Natural killer cell treated with Interleukin-12 subunit alpha and Interleukin-12 subunit beta and Interleukin-15 and Interleukin-18, amount 100 ng/mL, for 72 hours (primary cell): Measurements from ENCODE around the gene INTS3. TPM values are rescaled to one million over a fixed set of nuclear protein-coding genes. Genes with fewer than 3 reads are reported as not detected.
"Not testable (repeated sequence)": the region's sequence is repeated elsewhere in the genome, so short reads cannot be mapped to it uniquely, and the experiment has no call there.

ENCODE experiments used
- ATAC-seq, 2 donors: fragments of 150-1000 bp; cut with Tn5 transposase in 1 of 2; sonication (Bioruptor Pico), chemical (Tn5 transposase) in 1 of 2; 2 replicates each; pipeline ENCODE4 v1.10.0; 2021
- DNase-seq: peaks from one replicate; pipeline ENCODE4 v3.0.0; 2022; ENCODE audit warnings: low spot score
- H3K27ac Mint-ChIP-seq, 2 donors: 1 replicate in 1 of 2; 2 replicates in 1 of 2; pipeline ENCODE4 v1.8.0; 2022; ENCODE audit warnings: mixed read lengths in 2 of 2, mild to moderate bottlenecking in 1 of 2, moderate library complexity in 1 of 2
- H3K27me3 Mint-ChIP-seq, 2 donors: 1 replicate in 1 of 2; 2 replicates in 1 of 2; pipeline ENCODE4 v1.8.0; 2022; ENCODE audit warnings: mixed read lengths in 2 of 2
- H3K36me3 Mint-ChIP-seq: one replicate; pipeline ENCODE4 v1.8.0; 2022; ENCODE audit warnings: mixed read lengths
- H3K4me1 Mint-ChIP-seq, 2 donors: 1 replicate in 1 of 2; 2 replicates in 1 of 2; pipeline ENCODE4 v1.8.0; 2022; ENCODE audit warnings: low read depth in 2 of 2, mixed read lengths in 2 of 2, mild to moderate bottlenecking in 1 of 2
- H3K4me3 Mint-ChIP-seq: one replicate; pipeline ENCODE4 v1.8.0; 2022; ENCODE audit warnings: mixed read lengths
- H3K9me3 Mint-ChIP-seq: 2 replicates; pipeline ENCODE4 v1.8.0; 2022; ENCODE audit warnings: mixed read lengths
- total RNA-seq, 2 donors: library from RNA; stranded (reverse); gene quantifications; one replicate each; pipeline ENCODE4 v1.2.3, GENCODE V29; 2022

INTS3 gene
- total RNA-seq, 2 donors from 2014 or later = 42.1 to 62.0 TPM

DNA sequence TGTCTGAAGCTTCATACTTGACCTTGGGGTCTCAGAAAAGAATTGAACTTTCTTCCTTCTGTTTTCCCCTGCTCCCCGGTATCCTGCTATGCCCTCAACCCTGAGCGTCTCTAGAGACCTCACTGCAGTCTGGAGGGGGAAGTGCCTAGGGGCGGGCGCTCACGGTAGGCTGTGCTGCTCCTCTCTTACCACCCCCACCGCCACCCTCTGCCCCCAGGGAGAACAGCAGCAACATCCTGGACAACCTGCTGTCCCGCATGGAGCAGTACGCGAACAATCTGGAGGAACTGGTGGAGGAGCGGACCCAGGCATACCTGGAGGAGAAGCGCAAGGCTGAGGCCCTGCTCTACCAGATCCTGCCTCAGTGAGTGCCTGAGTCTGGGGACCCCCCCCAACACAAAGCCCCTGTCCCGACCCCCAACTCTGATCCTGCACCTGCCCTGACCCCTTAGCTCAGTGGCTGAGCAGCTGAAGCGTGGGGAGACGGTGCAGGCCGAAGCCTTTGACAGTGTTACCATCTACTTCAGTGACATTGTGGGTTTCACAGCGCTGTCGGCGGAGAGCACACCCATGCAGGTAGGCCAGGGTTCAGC is 39.0 kb upstream of the INTS3 start:
- no peaks in the 10 kb centered on the region for H3K9me3 Mint-ChIP-seq
- DNase-seq = no peak
- no peak for ATAC-seq
- H3K4me1 Mint-ChIP-seq = no peaks in the 10 kb centered on the region
- H3K27me3 Mint-ChIP-seq = peaks cover 5 to 11% of the 10 kb centered on the region in 2 donors
- H3K4me3 Mint-ChIP-seq = no peak overlapping the region
- H3K27ac Mint-ChIP-seq = no peak overlapping the region
- H3K36me3 Mint-ChIP-seq = no peaks in the 10 kb centered on the region

DNA sequence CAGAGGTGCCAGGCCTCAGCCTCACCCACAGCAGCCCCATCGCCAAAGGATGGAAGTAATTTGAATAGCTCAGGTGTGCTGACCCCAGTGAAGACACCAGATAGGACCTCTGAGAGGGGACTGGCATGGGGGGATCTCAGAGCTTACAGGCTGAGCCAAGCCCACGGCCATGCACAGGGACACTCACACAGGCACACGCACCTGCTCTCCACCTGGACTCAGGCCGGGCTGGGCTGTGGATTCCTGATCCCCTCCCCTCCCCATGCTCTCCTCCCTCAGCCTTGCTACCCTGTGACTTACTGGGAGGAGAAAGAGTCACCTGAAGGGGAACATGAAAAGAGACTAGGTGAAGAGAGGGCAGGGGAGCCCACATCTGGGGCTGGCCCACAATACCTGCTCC is 34.4 kb upstream of the INTS3 start:
- H3K9me3 Mint-ChIP-seq = no peaks in the 10 kb centered on the region
- no peak overlapping the region for H3K4me3 Mint-ChIP-seq
- DNase-seq (no peak), ATAC-seq (no peak)
- H3K27me3 Mint-ChIP-seq = peaks cover 0 to 2% of the 10 kb centered on the region in 2 donors
- no peak overlapping the region for H3K27ac Mint-ChIP-seq
- peaks cover 0 to 3% of the 10 kb centered on the region in 2 donors for H3K4me1 Mint-ChIP-seq
- H3K36me3 Mint-ChIP-seq = no peaks in the 10 kb centered on the region

DNA sequence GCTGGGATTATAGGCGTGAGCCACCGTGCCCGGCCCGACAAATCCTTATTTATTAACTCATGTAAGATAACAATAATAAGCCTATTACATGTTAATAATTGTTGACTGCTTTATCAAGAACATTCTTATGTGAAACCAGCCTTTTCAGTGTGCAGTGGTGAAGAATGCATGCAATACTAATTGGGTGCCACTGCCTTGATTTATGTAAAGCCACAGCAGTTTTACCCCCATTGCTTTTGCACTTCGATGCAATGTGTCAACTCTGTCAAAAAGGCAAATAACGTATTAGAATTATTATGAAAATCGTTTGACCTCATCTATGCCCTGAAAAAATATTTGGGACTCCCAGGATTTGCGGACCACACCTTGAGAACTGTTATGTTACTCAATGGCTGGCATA is 31.1 kb upstream of the INTS3 start:
- H3K4me1 Mint-ChIP-seq = peaks cover 0 to 3% of the 10 kb centered on the region in 2 donors

DNA sequence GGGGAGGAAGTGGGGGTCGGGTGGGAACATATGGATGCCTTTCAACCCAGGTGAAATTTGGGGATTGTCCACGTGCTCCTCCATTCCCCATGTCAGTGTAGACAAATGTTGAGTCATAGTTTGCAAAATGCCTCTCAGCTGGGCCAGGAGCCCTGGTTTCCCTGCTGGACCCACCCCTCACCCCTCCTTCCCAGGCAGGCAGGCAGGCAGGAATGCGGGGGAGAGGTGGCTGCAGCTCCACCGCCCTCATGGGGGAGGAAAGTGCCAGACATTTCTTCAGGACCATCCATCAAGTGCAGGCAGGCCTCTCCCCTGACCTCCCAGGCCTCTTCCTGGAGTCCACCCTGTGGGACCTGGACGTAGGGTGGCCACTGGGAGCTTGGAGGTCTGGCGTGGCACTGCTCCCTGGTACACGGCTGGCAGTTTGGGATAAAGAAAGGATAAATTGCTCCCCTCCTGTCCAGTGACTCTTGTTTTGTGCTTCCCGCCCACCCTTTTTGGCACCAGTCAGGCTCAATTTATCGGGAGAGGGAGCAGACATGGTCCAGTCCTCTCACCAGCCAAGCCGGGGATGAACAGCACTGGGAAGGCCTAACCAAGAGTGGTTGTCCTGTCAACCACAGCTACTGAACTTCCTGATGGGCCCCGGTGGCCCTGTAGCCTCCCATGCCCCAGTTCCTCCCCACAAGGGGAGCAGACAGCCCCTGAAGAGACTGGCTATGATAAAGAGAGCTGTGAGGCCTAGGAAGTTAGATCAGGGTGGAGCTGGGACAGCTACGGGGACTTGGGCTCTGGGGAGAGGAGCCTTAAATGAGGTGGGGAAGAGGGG is 30.4 kb upstream of the INTS3 start:
- peak overlapping the region in 1 of 2 donors; percentile 64 for H3K27ac Mint-ChIP-seq
- no peaks in the 10 kb centered on the region for H3K27me3 Mint-ChIP-seq
- no peak for DNase-seq
- no peaks in the 10 kb centered on the region for H3K9me3 Mint-ChIP-seq
- H3K4me1 Mint-ChIP-seq = peaks cover 0 to 3% of the 10 kb centered on the region in 2 donors
- no peak for ATAC-seq
- no peaks in the 10 kb centered on the region for H3K36me3 Mint-ChIP-seq
- peak overlapping the region; percentile 25 for H3K4me3 Mint-ChIP-seq

More for the DNA sequence above, 31.1 kb upstream of the INTS3 start:
- H3K36me3 Mint-ChIP-seq = no peaks in the 10 kb centered on the region
- no peaks in the 10 kb centered on the region for H3K9me3 Mint-ChIP-seq
- ATAC-seq (no peak), DNase-seq (no peak)
- no peak overlapping the region for H3K27ac Mint-ChIP-seq
- H3K27me3 Mint-ChIP-seq = no peaks in the 10 kb centered on the region
- H3K4me3 Mint-ChIP-seq = no peak overlapping the region

DNA sequence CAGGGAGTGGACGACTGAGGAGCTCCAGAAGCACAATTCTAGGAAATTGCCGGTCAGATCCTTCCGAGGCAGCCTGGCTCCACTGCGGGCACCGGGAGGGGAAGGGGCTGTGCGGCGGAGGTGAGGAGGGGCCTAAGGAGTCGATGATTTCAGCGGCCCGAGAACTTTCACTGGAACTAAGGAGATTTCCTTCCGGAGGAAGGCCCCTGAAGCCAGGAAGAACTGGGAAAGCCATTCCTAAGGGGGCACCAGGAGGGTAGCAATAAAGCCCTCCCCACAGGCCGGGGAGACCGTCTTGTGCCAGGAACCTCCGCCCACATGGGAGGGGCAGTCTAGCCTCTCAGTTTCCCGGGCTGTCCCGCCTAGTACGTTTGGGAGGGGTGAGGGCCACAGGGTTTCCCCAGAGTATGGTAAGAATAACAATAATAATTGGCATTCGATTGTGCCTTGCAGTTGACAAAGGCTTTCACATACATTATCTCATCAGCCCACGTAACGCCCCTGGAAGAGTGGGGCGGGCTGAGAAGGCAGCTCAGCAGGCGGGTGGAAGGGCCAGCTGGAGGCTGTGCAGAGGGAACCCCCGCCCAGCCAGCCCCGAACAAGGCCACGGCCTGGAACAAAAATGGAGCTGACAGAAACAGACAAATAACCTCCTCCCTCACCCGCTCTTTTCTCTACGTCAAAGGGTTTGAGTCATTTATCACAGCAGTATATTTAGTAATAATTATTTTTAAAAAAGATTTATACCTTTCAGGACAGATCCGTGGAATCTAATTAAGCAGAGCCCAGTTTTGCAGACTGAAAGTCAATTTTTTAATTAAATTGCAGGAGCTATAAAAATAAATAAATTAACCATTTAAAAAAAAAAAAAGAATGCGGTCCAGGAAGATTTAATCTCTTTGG is 29.6 kb upstream of the INTS3 start:
- Mint-ChIP-seq H3K36me3 (no peaks in the 10 kb centered on the region), H3K4me1 (peaks cover 0 to 3% of the 10 kb centered on the region in 2 donors), H3K27me3 (no peaks in the 10 kb centered on the region), H3K4me3 (peak overlapping the region; percentile 25), H3K27ac (peak overlapping the region in 1 of 2 donors; percentile 64), H3K9me3 (no peaks in the 10 kb centered on the region)
- ATAC-seq (peak in 1 of 2 donors; percentile 66), DNase-seq (no peak)

DNA sequence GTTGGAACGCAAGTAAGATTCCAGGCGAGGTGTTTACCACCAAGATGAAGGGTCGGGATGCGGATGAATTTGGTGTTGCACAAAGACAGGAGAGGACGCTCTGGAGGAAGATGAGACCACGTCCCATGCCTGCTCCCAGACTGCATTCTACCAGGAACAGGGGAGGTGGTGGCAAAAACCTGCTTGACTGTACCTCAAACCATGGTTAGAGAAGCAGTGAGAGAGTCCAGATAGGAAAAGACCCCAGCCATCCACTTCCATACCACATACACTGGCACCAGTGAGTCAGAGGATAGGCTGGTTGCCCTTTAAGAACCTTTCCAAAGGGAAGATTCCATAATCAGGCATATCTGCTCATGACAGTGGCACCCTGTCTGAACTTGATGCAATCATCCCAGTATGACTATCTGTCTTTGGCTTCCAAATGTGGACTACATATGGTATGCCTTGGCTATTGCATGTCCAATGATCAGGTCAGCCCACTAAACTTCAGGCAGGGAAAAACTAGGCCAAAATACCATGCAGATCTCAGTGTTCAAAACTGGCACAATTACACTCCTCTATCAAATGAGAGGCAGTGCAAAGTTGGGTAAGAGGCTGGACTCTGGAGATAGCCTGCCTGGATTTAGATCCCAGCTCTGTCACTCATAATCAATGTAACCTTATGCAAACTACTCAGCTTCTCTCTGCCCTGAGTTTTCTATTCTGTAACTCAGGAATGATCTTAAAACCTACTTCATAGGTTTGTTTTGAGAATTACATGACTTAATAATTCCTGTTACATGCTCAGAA is 28.7 kb upstream of the INTS3 start:
- Mint-ChIP-seq H3K36me3 (no peaks in the 10 kb centered on the region), H3K9me3 (no peaks in the 10 kb centered on the region), H3K27ac (no peak overlapping the region), H3K4me3 (no peak overlapping the region), H3K27me3 (no peaks in the 10 kb centered on the region), H3K4me1 (peaks cover 0 to 3% of the 10 kb centered on the region in 2 donors)
- DNase-seq = no peak
- ATAC-seq = no peak

DNA sequence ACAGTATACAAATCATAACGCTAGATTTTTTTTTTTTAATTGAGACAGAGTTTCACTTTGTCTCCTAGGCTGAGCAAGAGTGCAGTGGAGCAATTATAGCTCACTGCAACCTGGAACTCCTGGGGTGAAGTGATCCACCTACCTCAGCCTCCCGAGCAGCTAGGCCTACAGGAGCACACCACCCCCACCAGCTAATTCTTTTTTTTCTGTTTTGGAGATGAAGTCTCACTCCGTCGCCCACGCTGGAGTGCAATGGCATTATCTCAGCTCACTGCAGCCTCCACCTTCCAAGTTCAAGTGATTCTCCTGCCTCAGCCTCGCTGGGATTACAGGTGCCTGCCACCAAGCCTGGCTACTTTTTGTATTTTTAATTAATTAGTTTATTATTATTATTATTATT is 28.1 kb upstream of the INTS3 start:
- H3K9me3 Mint-ChIP-seq = no peaks in the 10 kb centered on the region
- H3K4me3 Mint-ChIP-seq = no peak overlapping the region
- H3K36me3 Mint-ChIP-seq = no peaks in the 10 kb centered on the region
- ATAC-seq (no peak), DNase-seq (no peak)
- H3K27ac Mint-ChIP-seq = no peak overlapping the region
- H3K4me1 Mint-ChIP-seq = peaks cover 0 to 3% of the 10 kb centered on the region in 2 donors
- no peaks in the 10 kb centered on the region for H3K27me3 Mint-ChIP-seq

DNA sequence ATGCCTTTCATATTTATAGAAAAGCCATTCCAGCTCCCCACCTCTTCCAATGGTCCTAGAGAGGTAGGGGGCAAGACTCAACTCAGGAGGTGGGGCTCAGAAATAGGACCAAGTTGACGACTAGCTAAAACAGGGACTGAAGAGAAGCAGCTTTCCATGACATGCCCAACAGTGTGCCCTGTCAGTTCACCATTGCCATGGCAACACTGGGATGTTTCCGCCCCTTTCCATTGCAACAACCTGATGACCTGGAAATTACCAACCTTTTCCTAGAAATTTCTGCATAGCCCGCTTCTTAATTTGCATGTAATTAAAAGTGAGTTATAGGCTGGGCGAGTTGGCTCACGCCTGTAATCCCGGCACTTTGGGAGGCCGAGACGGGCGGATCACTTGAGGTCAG is 22.4 kb upstream of the INTS3 start:
- H3K4me1 Mint-ChIP-seq = no peaks in the 10 kb centered on the region
- H3K27me3 Mint-ChIP-seq = peaks cover under 1 to 10% of the 10 kb centered on the region in 2 donors

DNA sequence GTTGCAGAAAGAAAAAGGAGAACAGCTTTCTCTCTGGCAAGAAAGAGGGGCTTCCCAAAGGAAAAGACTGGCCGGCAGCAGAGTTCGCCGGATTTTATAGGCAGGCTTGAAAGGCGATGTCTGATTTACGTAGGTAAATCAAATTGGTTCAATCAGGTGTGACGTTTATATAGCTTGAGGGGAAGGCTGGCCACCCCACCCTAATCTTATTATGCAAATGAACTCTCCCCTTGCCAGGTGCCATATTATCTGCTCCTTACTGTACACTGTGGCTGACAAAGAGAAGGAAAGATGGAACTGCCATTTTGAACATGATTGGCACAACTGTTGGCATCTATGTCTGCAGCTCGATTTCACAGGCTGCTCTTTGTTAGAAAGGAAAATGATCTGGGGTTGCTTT is 16.8 kb upstream of the INTS3 start:
- Mint-ChIP-seq H3K4me1 (no peaks in the 10 kb centered on the region), H3K36me3 (no peaks in the 10 kb centered on the region), H3K9me3 (no peaks in the 10 kb centered on the region), H3K4me3 (no peak overlapping the region), H3K27ac (no peak overlapping the region), H3K27me3 (peaks cover 7 to 26% of the 10 kb centered on the region in 2 donors)
- no peak for ATAC-seq
- DNase-seq = no peak

More for the DNA sequence above, 22.4 kb upstream of the INTS3 start:
- no peak for ATAC-seq
- Mint-ChIP-seq H3K9me3 (no peaks in the 10 kb centered on the region), H3K4me3 (no peak overlapping the region), H3K27ac (no peak overlapping the region), H3K36me3 (no peaks in the 10 kb centered on the region)
- DNase-seq = no peak

DNA sequence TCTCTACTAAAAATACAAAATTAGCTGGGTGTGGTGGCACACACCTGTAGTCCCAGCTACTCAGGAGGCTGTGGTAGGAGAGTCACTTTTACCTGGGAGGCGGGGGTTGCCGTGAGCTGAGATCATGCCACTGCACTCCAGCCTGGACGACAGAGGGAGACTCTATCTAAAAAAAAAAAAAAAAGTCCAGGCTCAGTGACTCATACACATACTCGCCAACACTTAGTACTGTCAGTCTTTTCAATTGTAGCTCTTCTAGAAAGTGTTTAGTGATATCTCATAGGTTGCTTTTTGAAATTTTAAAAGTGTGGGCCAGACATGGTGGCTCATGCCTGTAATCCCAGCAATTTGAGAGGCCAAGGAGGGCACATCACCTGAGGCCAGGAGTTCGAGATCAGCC is 11.6 kb upstream of the INTS3 start:
- H3K36me3 Mint-ChIP-seq, H3K9me3 Mint-ChIP-seq, DNase-seq, H3K4me1 Mint-ChIP-seq, H3K27ac Mint-ChIP-seq, H3K4me3 Mint-ChIP-seq, ATAC-seq: not testable (repeated sequence)
- peaks cover 1 to 10% of the 10 kb centered on the region in 2 donors for H3K27me3 Mint-ChIP-seq

DNA sequence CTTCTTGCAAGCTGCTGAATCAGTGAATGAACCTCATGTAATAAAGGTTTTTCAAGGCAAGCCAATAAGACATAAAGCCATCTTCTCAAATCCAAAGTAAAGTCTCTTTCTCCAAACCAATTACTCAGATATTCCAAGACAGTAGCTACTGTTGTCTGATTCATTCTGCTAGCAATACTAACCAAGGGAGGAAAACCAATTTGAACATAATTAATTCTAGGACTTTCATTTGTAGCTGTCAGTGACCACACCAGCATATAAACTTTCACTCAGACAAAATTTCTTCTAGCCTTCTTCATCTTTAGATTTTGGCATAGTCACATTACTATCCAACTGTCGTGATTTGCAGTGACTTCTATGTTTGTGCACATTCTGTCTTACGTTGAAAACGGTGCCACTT is 10.5 kb upstream of the INTS3 start:
- no peak overlapping the region for H3K27ac Mint-ChIP-seq
- H3K4me3 Mint-ChIP-seq = no peak overlapping the region
- DNase-seq = no peak
- no peaks in the 10 kb centered on the region for H3K36me3 Mint-ChIP-seq
- H3K9me3 Mint-ChIP-seq = no peaks in the 10 kb centered on the region
- H3K27me3 Mint-ChIP-seq = peaks cover 0 to 10% of the 10 kb centered on the region in 2 donors
- H3K4me1 Mint-ChIP-seq = no peaks in the 10 kb centered on the region
- ATAC-seq = peak in 1 of 2 donors; percentile 50

DNA sequence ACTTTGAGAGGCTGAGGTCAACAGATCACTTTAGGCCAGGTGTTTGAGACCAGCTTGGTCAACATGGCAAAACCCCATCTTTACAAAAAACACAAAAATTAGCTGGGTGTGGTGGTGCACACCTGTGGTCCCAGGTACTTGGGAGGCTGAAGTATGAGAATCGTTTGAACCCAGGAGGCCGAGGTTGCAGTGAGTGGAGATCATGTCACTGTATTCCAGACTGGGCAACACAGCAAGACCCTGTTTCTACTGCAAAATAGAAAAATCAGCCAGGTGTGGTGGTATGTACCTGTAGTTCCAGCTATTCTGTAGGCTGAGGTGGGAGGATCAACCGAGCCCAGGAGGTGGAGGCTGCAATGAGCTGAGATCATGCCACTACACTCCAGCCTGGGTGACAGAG is 4.2 kb upstream of the INTS3 start:
- no peaks in the 10 kb centered on the region for H3K9me3 Mint-ChIP-seq
- no peak for DNase-seq
- H3K27me3 Mint-ChIP-seq = no peaks in the 10 kb centered on the region
- H3K27ac Mint-ChIP-seq = no peak overlapping the region
- no peaks in the 10 kb centered on the region for H3K36me3 Mint-ChIP-seq
- no peak for ATAC-seq
- peaks cover 0 to 4% of the 10 kb centered on the region in 2 donors for H3K4me1 Mint-ChIP-seq
- H3K4me3 Mint-ChIP-seq = no peak overlapping the region

DNA sequence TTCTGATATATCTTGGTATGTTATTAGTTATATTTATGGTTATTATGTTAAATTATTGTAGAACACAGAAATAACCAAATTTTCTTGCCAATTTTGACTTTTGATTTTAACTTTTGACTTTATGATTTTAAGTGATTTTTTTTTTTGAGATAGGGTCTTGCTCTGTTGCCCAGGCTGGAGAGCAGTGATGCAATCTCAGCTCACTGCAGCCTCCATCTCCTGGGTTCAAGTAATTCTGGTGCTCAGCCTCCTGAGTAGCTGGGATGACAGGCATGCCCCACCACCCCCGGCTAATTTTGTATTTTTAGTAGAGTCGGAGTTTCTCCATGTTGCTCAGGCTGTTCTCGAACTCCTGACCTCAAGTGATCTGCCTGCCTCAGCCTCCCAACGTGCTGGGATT is 3.2 kb upstream of the INTS3 start:
- H3K27ac Mint-ChIP-seq, H3K9me3 Mint-ChIP-seq, H3K4me3 Mint-ChIP-seq, H3K27me3 Mint-ChIP-seq, DNase-seq, ATAC-seq, H3K36me3 Mint-ChIP-seq: not testable (repeated sequence)
- H3K4me1 Mint-ChIP-seq = peaks cover 7 to 10% of the 10 kb centered on the region in 2 donors
